Measurements from ENCODE around the gene MAGEB2. TPM values are rescaled to one million over a fixed set of nuclear protein-coding genes. Genes with fewer than 3 reads are reported as not detected.

The MAGEB2 gene
- total RNA-seq, 1 donor from 2014 or later = not detected

- no peak within 1 kb of the TSS for H3K4me3 Mint-ChIP-seq
- no peaks in the 10 kb centered on the region for H3F3A ChIP-seq (ENCODE audit: low read depth)
- no peak within 1 kb of the TSS for H3K4me2 ChIP-seq
- no peaks in the 10 kb centered on the region for H3K27me3 ChIP-seq
- no peak within 1 kb of the TSS for H3K27ac Mint-ChIP-seq
- H3K4me1 ChIP-seq = no peaks in the 10 kb centered on the region
- H3K27me3 Mint-ChIP-seq (ENCODE audit: insufficient read depth, low read depth) = no peaks in the 10 kb centered on the region
- no peak within 1 kb of the TSS for H3K9ac ChIP-seq
- H4K20me1 ChIP-seq (ENCODE audit: low read depth) = no peaks in the 10 kb centered on the region
- peaks cover 12% of the 10 kb centered on the region for H3K9me3 Mint-ChIP-seq
- H3K4me1 Mint-ChIP-seq = no peaks in the 10 kb centered on the region
- no peaks in the 10 kb centered on the region for H3K9me3 ChIP-seq (ENCODE audit: low read depth)
- no peaks in the 10 kb centered on the region for H3K36me3 Mint-ChIP-seq
- no peak within 1 kb of the TSS for H3K27ac ChIP-seq
- H3K36me3 ChIP-seq = no peaks in the 10 kb centered on the region
- DNase-seq (ENCODE audit: low spot score) = peak; percentile 21
- H2AFZ ChIP-seq (replicated peaks) = no peak within 1 kb of the TSS
- H3K4me3 ChIP-seq = no peak within 1 kb of the TSS
- TF ChIP-seq CTCF (IDR thresholded peaks at IDR 0.05) (no peak), EZH2 (IDR thresholded peaks at IDR 0.05) (no peak), EZH2phosphoT487 (IDR thresholded peaks at IDR 0.05) (no peak)
- H3K79me2 ChIP-seq (ENCODE audit: low read depth) = no peaks in the 10 kb centered on the region
Measured at GRCh38 chrX:30241724-30242415, 26.5 kb downstream of the MAGEB2 start, which contains the start of gene MAGEB4. Gene MAGEB4, plus strand, starts transcription at chrX:30242000. Its CDS starts 136 bp downstream, at chrX:30242136.

GRCh38 chrX:30246769-30247489, 31.6 kb downstream of the MAGEB2 start, which contains the start of gene MAGEB1:
Gene MAGEB1, plus strand, starts transcription at chrX:30247146. Its CDS starts 3,348 bp downstream, at chrX:30250494.
- Mint-ChIP-seq H3K27me3 (ENCODE audit: insufficient read depth, low read depth) (peaks cover 2% of the 10 kb centered on the region), H3K9me3 (peaks cover 15% of the 10 kb centered on the region), H3K36me3 (no peaks in the 10 kb centered on the region), H3K4me3 (no peak within 1 kb of the TSS), H3K27ac (no peak within 1 kb of the TSS), H3K4me1 (no peaks in the 10 kb centered on the region)
- DNase-seq (ENCODE audit: low spot score) = peak; percentile 4
- no peak within 1 kb of the TSS for H3K9ac ChIP-seq
- no peaks in the 10 kb centered on the region for H3K79me2 ChIP-seq (ENCODE audit: low read depth)
- no peak within 1 kb of the TSS for H2AFZ ChIP-seq (replicated peaks)
- no peak within 1 kb of the TSS for H3K4me3 ChIP-seq
- TF ChIP-seq EZH2 (IDR thresholded peaks at IDR 0.05) = no peak
- no peak for TF ChIP-seq CTCF (IDR thresholded peaks at IDR 0.05)
- no peak for TF ChIP-seq EZH2phosphoT487 (IDR thresholded peaks at IDR 0.05)
- no peaks in the 10 kb centered on the region for H3K4me1 ChIP-seq
- H3K9me3 ChIP-seq (ENCODE audit: low read depth) = no peaks in the 10 kb centered on the region
- no peak within 1 kb of the TSS for H3K4me2 ChIP-seq
- H3K36me3 ChIP-seq = no peaks in the 10 kb centered on the region
- no peaks in the 10 kb centered on the region for H3F3A ChIP-seq (ENCODE audit: low read depth)
- H3K27me3 ChIP-seq = no peaks in the 10 kb centered on the region
- no peaks in the 10 kb centered on the region for H4K20me1 ChIP-seq (ENCODE audit: low read depth)
- no peak within 1 kb of the TSS for H3K27ac ChIP-seq

- H3K9me3 Mint-ChIP-seq = peaks cover 15% of the 10 kb centered on the region
- no peaks in the 10 kb centered on the region for H3K4me1 Mint-ChIP-seq
- Histone ChIP-seq H2AFZ (replicated peaks) (no peak overlapping the region), H3F3A (ENCODE audit: low read depth) (no peaks in the 10 kb centered on the region), H3K27ac (no peak overlapping the region), H3K4me2 (no peak overlapping the region), H3K4me3 (no peak overlapping the region), H3K79me2 (ENCODE audit: low read depth) (no peaks in the 10 kb centered on the region), H3K27me3 (no peaks in the 10 kb centered on the region), H4K20me1 (ENCODE audit: low read depth) (no peaks in the 10 kb centered on the region), H3K9me3 (ENCODE audit: low read depth) (no peaks in the 10 kb centered on the region), H3K9ac (no peak overlapping the region), H3K4me1 (no peaks in the 10 kb centered on the region), H3K36me3 (no peaks in the 10 kb centered on the region)
- no peak for DNase-seq (ENCODE audit: low spot score)
- H3K36me3 Mint-ChIP-seq = no peaks in the 10 kb centered on the region
- H3K27me3 Mint-ChIP-seq (ENCODE audit: insufficient read depth, low read depth) = peaks cover 2% of the 10 kb centered on the region
- H3K27ac Mint-ChIP-seq = no peak overlapping the region
- H3K4me3 Mint-ChIP-seq = no peak overlapping the region
- TF ChIP-seq EZH2 (IDR thresholded peaks at IDR 0.05) (no peak), EZH2phosphoT487 (IDR thresholded peaks at IDR 0.05) (no peak), CTCF (IDR thresholded peaks at IDR 0.05) (no peak)
Measured at GRCh38 chrX:30248854-30249253, 33.5 kb downstream of the MAGEB2 start.
